Myocyte (in vitro differentiated cells): ENCODE results near the gene MEF2A. TPM values are rescaled to one million over a fixed set of nuclear protein-coding genes. Genes with fewer than 3 reads are reported as not detected.
"Not testable (repeated sequence)": the region's sequence is repeated elsewhere in the genome, so short reads cannot be mapped to it uniquely, and the experiment has no call there.

Source experiments
- DNase-seq: peaks from one replicate; pipeline ENCODE4 v3.0.0-alpha.2; 2012; ENCODE audit warnings: low read depth
- total RNA-seq: library from RNA; depleted of rRNA; stranded (reverse); fragments of >200 nt; gene quantifications from 2 replicates; pipeline ENCODE4 v1.2.3, GENCODE V29; 2014

The MEF2A gene
- total RNA-seq, 1 donor from 2014 or later, result 568 TPM

GRCh38 chr15:99644913-99645542, 79.2 kb downstream of the MEF2A start:
- no peak for DNase-seq

- DNase-seq, result no peak
Measured at GRCh38 chr15:99645543-99645935, 79.8 kb downstream of the MEF2A start.

- DNase-seq, result no peak
Measured at GRCh38 chr15:99645951-99646350, 80.2 kb downstream of the MEF2A start.

GRCh38 chr15:99651023-99651807, 85.4 kb downstream of the MEF2A start:
- peak; percentile 53 for DNase-seq

GRCh38 chr15:99656205-99656604, 90.4 kb downstream of the MEF2A start:
- no peak for DNase-seq

- no peak for DNase-seq
Measured at GRCh38 chr15:99657996-99658395, 92.2 kb downstream of the MEF2A start.

GRCh38 chr15:99662903-99663302, 97.1 kb downstream of the MEF2A start:
- no peak for DNase-seq

- DNase-seq, result not testable (repeated sequence)
Measured at GRCh38 chr15:99666073-99666472, 100.3 kb downstream of the MEF2A start.

- no peak for DNase-seq
Measured at GRCh38 chr15:99668533-99669182, 102.9 kb downstream of the MEF2A start.

GRCh38 chr15:99669250-99669649, 103.5 kb downstream of the MEF2A start:
- DNase-seq, result no peak

- no peak for DNase-seq
Measured at GRCh38 chr15:99671926-99672635, 106.3 kb downstream of the MEF2A start.

- no peak for DNase-seq
Measured at GRCh38 chr15:99673111-99673510, 107.3 kb downstream of the MEF2A start.

- DNase-seq, result no peak
Measured at GRCh38 chr15:99674279-99674678, 108.5 kb downstream of the MEF2A start.

- peak; percentile 13 for DNase-seq
Measured at GRCh38 chr15:99677540-99678134, 111.9 kb downstream of the MEF2A start.

GRCh38 chr15:99680276-99680675, 114.5 kb downstream of the MEF2A start:
- DNase-seq, result no peak

GRCh38 chr15:99681990-99682389, 116.2 kb downstream of the MEF2A start:
- no peak for DNase-seq

- peak; percentile 63 for DNase-seq
Measured at GRCh38 chr15:99682455-99682854, 116.7 kb downstream of the MEF2A start.

- DNase-seq, result no peak
Measured at GRCh38 chr15:99683000-99683670, 117.4 kb downstream of the MEF2A start.

GRCh38 chr15:99686290-99686689, 120.5 kb downstream of the MEF2A start:
- no peak for DNase-seq

GRCh38 chr15:99692825-99693224, 127.0 kb downstream of the MEF2A start:
- DNase-seq, result peak; percentile 22

- no peak for DNase-seq
Measured at GRCh38 chr15:99696096-99696495, 130.3 kb downstream of the MEF2A start.
